ENCODE data around the gene COG2.

GRCh38 chr1:230693221-230693620, 50.9 kb downstream of the COG2 start:
- TF ChIP-seq SIN3A (IDR thresholded peaks at IDR 0.05; ENCODE audit: borderline replicate concordance, low read depth, low read length) (no peak), HOXA7 (CRISPR knock-in tag; IDR thresholded peaks at IDR 0.05) (no peak), EP300 (IDR thresholded peaks at IDR 0.05; ENCODE audit: low read depth in 2 of 2, low read length in 2 of 2) (no peak), EP300 (CRISPR knock-in tag; IDR thresholded peaks at IDR 0.05; ENCODE audit: borderline replicate concordance) (no peak), TBP (CRISPR knock-in tag; IDR thresholded peaks at IDR 0.05) (no peak), CBX1 (IDR thresholded peaks at IDR 0.05; ENCODE audit: low read depth) (no peak), POLR2AphosphoS5 (IDR thresholded peaks at IDR 0.05; ENCODE audit: low read depth, low read length) (no peak), USF2 (IDR thresholded peaks at IDR 0.05; ENCODE audit: low read depth, low read length) (no peak), USF2 (CRISPR knock-in tag; IDR thresholded peaks at IDR 0.05; ENCODE audit: borderline replicate concordance) (no peak), KDM5B (CRISPR knock-in tag; IDR thresholded peaks at IDR 0.05; ENCODE audit: borderline replicate concordance) (no peak), ELF4 (CRISPR knock-in tag; IDR thresholded peaks at IDR 0.05; ENCODE audit: borderline replicate concordance) (no peak)
- TF ChIP-seq, protein P1, sequence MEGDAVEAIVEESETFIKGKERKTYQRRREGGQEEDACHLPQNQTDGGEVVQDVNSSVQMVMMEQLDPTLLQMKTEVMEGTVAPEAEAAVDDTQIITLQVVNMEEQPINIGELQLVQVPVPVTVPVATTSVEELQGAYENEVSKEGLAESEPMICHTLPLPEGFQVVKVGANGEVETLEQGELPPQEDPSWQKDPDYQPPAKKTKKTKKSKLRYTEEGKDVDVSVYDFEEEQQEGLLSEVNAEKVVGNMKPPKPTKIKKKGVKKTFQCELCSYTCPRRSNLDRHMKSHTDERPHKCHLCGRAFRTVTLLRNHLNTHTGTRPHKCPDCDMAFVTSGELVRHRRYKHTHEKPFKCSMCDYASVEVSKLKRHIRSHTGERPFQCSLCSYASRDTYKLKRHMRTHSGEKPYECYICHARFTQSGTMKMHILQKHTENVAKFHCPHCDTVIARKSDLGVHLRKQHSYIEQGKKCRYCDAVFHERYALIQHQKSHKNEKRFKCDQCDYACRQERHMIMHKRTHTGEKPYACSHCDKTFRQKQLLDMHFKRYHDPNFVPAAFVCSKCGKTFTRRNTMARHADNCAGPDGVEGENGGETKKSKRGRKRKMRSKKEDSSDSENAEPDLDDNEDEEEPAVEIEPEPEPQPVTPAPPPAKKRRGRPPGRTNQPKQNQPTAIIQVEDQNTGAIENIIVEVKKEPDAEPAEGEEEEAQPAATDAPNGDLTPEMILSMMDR (CRISPR knock-in tag; IDR thresholded peaks at IDR 0.05) = no peak
